Ovary (tissue), 10 donors: ENCODE measurements around the gene EDIL3. TPM values are rescaled to one million over a fixed set of nuclear protein-coding genes. Genes with fewer than 3 reads are reported as not detected.

Source experiments
- DNase-seq, 5 donors: peaks; one replicate each; pipeline ENCODE4 v3.0.0-alpha.2; 2019 to 2020
- H3K27ac ChIP-seq, 2 donors: fragments of 200-600 bp; one replicate each; pipeline versions ENCODE4 v1.5.1 to v1.8.0; 2019 to 2022
- H3K27me3 ChIP-seq: fragments of 200-600 bp; one replicate; pipeline ENCODE4 v1.8.0; 2022
- H3K36me3 ChIP-seq: fragments of 200-600 bp; sonication (generic); one replicate; pipeline ENCODE4 v1.5.1; 2019
- H3K4me1 ChIP-seq: one replicate; pipeline ENCODE4 v1.8.1; 2013; ENCODE audit warnings: mild to moderate bottlenecking, moderate library complexity; ENCODE audit not compliant: insufficient read depth
- H3K4me3 ChIP-seq: fragments of 200-600 bp; sonication (generic); one replicate; pipeline ENCODE4 v1.5.1; 2017
- H3K9me3 ChIP-seq, 2 donors: fragments of 200-600 bp in 1 of 2; sonication (generic) in 1 of 2; one replicate each; pipeline versions ENCODE4 v1.5.1 to v1.8.1; 2013 to 2019; ENCODE audit warnings: mild to moderate bottlenecking in 1 of 2, moderate library complexity in 1 of 2
- CTCF ChIP-seq, 3 donors: fragments of 450-650 bp in 2 of 3; fragments of 200-600 bp in 1 of 3; IDR thresholded peaks; one replicate each; pipeline versions ENCODE4 v1.5.1 to v1.8.0; 2016 to 2022; ENCODE audit warnings: antibody characterized with exemption in 3 of 3, mild to moderate bottlenecking in 1 of 3
- EP300 ChIP-seq: sonication (generic); formaldehyde crosslinking; IDR thresholded peaks from one replicate; pipeline ENCODE4 v1.6.1; 2017; ENCODE audit warnings: antibody characterized with exemption
- POLR2A ChIP-seq: fragments of 450-650 bp; IDR thresholded peaks from one replicate; pipeline ENCODE4 v1.6.1; 2017; ENCODE audit warnings: antibody characterized with exemption, mild to moderate bottlenecking, moderate library complexity
- WGBS, 3 donors: extraction: QIAGEN DNeasy Blood & Tissue Kit in 1 of 3; methylation state at CpG; one replicate each; pipeline versions ENCODE4 v1.1.5 to v1.1.7; 2013 to 2017; 5-methylcytosine and 5-hydroxymethylcytosine counted together
- intact Hi-C, 4 donors: fragments of 100-400 bp; cut with DNase I; formaldehyde crosslinking; loops; one replicate each; pipeline versions ENCODE4 v1.11.0 to v1.15.1; 2022 to 2023
- long read RNA-seq, 3 donors: library from polyadenylated mRNA in 2 of 3; unstranded in 2 of 3; transcript quantifications; one replicate each; pipeline ENCODE4 v2.0.0 and lab custom pipeline, GENCODE V29; 2021 to 2026
- polyA plus RNA-seq, 2 donors: library from polyadenylated mRNA; stranded (reverse); fragments of 200-250 nt in 1 of 2; fragments of 350-450 nt in 1 of 2; fragmentation: Illumina TruSeq in 1 of 2; extraction: RNeasy Lipid Tissue Mini Kit (QIAGEN cat#74804) in 1 of 2; gene quantifications; one replicate each; pipeline ENCODE4 v1.2.3, GENCODE V29; 2013 to 2014
- total RNA-seq, 7 donors: library from RNA; depleted of rRNA in 2 of 7; stranded (reverse); fragments of >200 nt in 2 of 7; fragmentation: NEBNext Ultra II Directional in 3 of 7; extraction: Animal tissue kit (Norgen Biotek cat#: 25700) in 3 of 7; gene quantifications; one replicate each; pipeline versions ENCODE4 v1.1.0 to v1.2.4, GENCODE V29; 2016 to 2023
- donor health status: DM: no; HTN: no; CAD: no; lungs with moderate emphysema.
- donor health status: DM: no; HTN: no; CAD: no.
- donor health status: Bipolar disorder and iron deficiency.
- donor health status: DM: yes; HTN: yes; CAD: no.
- donor health status: DM: no; HTN: no; CAD: no.
- donor health status: DM: yes; HTN: yes; CAD: no.

The EDIL3 gene
- 10 to 100 TPM in 2 of 7 donors, 1 to 10 TPM in 5; 5.9 to 21.0 (median 9.7) TPM for total RNA-seq
- 10 to 100 TPM in 1 of 2 donors, 1 to 10 TPM in 1; 8.9 to 41.5 TPM for polyA plus RNA-seq
- long read RNA-seq, donor 1, full-length matches to known transcripts = 2 of 3 reads
- long read RNA-seq, donor 1, partial matches to known transcripts = 0 of 3 reads
- long read RNA-seq, donor 1, other reads (novel, unspliced or antisense) = 1 of 3 reads
- long read RNA-seq, donor 2, full-length matches to known transcripts = 3 of 3 reads
- long read RNA-seq, donor 2, partial matches to known transcripts = 0 of 3 reads
- long read RNA-seq, donor 2, other reads (novel, unspliced or antisense) = 0 of 3 reads
- long read RNA-seq, donor 3, full-length matches to known transcripts = 5 of 9 reads
- long read RNA-seq, donor 3, partial matches to known transcripts = 1 of 9 reads
- long read RNA-seq, donor 3, other reads (novel, unspliced or antisense) = 3 of 9 reads

DNA sequence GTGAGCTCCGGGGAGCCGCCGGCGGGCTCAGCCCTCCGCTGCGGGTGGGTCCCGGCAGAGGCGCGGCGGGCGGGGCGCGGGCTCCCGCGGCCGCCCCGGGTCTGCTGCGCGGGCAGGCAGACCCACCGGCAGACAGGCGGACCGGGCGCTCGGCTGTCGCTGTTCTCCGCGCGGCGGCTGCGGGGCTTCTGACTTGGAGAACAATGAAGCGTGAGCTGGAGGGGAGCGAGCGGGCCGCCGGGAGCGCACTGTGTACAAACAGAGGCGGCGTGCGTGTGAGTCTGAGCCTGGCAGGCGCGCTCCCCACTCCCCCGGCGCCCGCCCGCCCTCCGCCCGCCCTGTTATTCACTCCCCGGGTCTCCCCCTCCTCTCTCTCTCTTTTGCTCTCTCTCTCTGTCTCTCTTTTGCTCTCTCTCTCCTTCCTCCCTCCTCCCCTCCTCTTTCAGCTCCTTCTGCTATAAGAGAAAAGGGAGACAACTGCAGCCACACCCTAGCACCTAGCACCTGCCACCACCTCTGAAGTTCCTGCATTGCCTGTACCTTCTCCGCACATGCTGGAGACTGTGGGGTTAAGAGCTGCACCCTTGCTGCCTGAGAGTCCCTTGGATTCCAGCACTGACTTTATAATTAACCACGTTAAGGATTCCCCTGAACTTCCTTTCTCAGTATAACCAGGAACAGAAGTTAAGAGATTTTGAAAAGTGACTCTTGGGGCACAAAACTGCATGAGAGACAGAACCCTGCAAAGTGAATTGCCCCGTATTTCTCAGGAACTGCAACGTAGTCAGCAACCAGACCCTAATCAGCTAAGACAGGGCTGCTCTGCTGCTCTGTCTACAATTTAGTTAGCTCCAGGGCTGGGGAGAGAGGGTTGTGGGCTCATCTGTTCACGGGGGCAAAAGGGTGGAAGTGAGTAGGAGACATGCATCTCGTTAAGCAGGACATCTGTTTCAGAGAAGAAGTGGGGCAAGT, at the start of gene EDIL3:
TSS of gene EDIL3 (minus strand) at position 277 of the 972 bp plus-strand sequence. CDS start 506 bp downstream, outside the sequence.
- peak within 1 kb of the TSS; percentile 57 for H3K4me3 ChIP-seq
- no peaks in the 10 kb centered on the region for H3K9me3 ChIP-seq
- intact Hi-C loops = no loop called here
- no peaks in the 10 kb centered on the region for H3K36me3 ChIP-seq
- H3K4me1 ChIP-seq = peaks cover 8% of the 10 kb centered on the region
- H3K27ac ChIP-seq = peak within 1 kb of the TSS; percentile 38 to 66
- H3K27me3 ChIP-seq = no peaks in the 10 kb centered on the region
- TF ChIP-seq POLR2A (no peak), CTCF (IDR thresholded peaks at IDR 0.05) (no peak), EP300 (no peak)
- DNase-seq = peak in 4 of 5 donors; percentile 28 to 44 (median 38)
- 0 to 1% (median 1%) methylated on average over 47 to 54 of the region's 54 CpGs for WGBS, 3 donors

DNA sequence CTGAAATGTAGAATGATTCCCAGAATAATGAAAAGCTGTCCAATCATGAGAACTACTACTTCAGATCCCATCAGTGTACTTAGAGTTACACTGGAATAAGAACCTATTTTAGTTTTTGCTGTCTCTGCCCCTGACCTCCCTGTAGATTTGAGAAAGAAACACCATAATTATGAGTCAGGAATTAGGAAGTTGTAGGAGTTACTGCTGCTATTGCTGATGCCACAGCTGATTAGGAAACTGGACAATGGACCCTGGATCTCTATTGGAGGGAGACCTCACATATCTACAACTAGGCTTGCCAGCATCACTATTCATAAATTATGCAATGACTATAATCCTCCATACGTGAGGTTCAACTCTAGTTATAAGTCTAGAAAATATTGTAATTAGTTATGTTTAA, 48.8 kb upstream of the EDIL3 start:
- intact Hi-C loops = no loop called here
- 78 to 91% (median 83%) methylated on average over 1 of the region's 1 CpG for WGBS, 3 donors

GRCh38 chr5:84430863-84431663, 46.4 kb upstream of the EDIL3 start:
- Histone ChIP-seq H3K27ac (no peak overlapping the region), H3K36me3 (no peaks in the 10 kb centered on the region), H3K27me3 (no peaks in the 10 kb centered on the region), H3K4me3 (no peak overlapping the region), H3K9me3 (no peaks in the 10 kb centered on the region), H3K4me1 (no peaks in the 10 kb centered on the region)
- no peak for TF ChIP-seq POLR2A
- intact Hi-C loops = no loop called here
- no peak for DNase-seq
- 93 to 94% (median 94%) methylated on average over 3 of the region's 3 CpGs for WGBS, 3 donors

More for the DNA sequence above, 48.8 kb upstream of the EDIL3 start:
- no peak overlapping the region for H3K4me3 ChIP-seq
- H3K9me3 ChIP-seq = no peaks in the 10 kb centered on the region
- TF ChIP-seq EP300 (no peak), POLR2A (no peak), CTCF (IDR thresholded peaks at IDR 0.05) (no peak)
- no peak overlapping the region for H3K27ac ChIP-seq
- H3K27me3 ChIP-seq = no peaks in the 10 kb centered on the region
- H3K4me1 ChIP-seq = no peaks in the 10 kb centered on the region
- no peak for DNase-seq
- no peaks in the 10 kb centered on the region for H3K36me3 ChIP-seq

GRCh38 chr5:84430079-84430478, 45.4 kb upstream of the EDIL3 start:
- TF ChIP-seq POLR2A = no peak
- TF ChIP-seq CTCF (IDR thresholded peaks at IDR 0.05) = no peak
- no peak for TF ChIP-seq EP300
- DNase-seq = no peak
- Histone ChIP-seq H3K9me3 (no peaks in the 10 kb centered on the region), H3K4me3 (no peak overlapping the region), H3K27ac (no peak overlapping the region), H3K27me3 (no peaks in the 10 kb centered on the region), H3K4me1 (no peaks in the 10 kb centered on the region), H3K36me3 (no peaks in the 10 kb centered on the region)
- intact Hi-C loops = no loop called here
